Effector memory CD4-positive, alpha-beta T cell (primary cell): ENCODE measurements around the gene MEST.

ENCODE experiments used
- DNase-seq, 3 donors: peaks; one replicate each; pipeline ENCODE4 v3.0.0-alpha.2; 2020
- H3K27ac ChIP-seq: 2 replicates; pipeline ENCODE4 v1.7.0; 2013; ENCODE audit warnings: mild to moderate bottlenecking, low read length, moderate library complexity; ENCODE audit not compliant: insufficient read depth, poor library complexity, severe bottlenecking
- H3K27me3 ChIP-seq: replicated peaks from 2 replicates; pipeline ENCODE4 v1.7.0; 2013; ENCODE audit warnings: mild to moderate bottlenecking, low read length; ENCODE audit not compliant: insufficient read depth, control insufficient read depth, poor library complexity, severe bottlenecking
- H3K36me3 ChIP-seq: 2 replicates; pipeline ENCODE4 v1.7.0; 2013; ENCODE audit warnings: mild to moderate bottlenecking, low read length, moderate library complexity; ENCODE audit not compliant: control insufficient read depth, insufficient read depth
- H3K4me1 ChIP-seq: 2 replicates; pipeline ENCODE4 v1.7.0; 2013; ENCODE audit warnings: low read length, mild to moderate bottlenecking; ENCODE audit not compliant: control insufficient read depth, insufficient read depth, poor library complexity, severe bottlenecking
- H3K4me3 ChIP-seq: 2 replicates; pipeline ENCODE4 v1.7.0; 2013; ENCODE audit warnings: low read length, low read depth, mild to moderate bottlenecking; ENCODE audit not compliant: insufficient read depth, poor library complexity, severe bottlenecking
- H3K9me3 ChIP-seq: 2 replicates; pipeline ENCODE4 v1.7.0; 2013; ENCODE audit warnings: mild to moderate bottlenecking, low read length, moderate library complexity; ENCODE audit not compliant: control insufficient read depth

The MEST gene

DNA sequence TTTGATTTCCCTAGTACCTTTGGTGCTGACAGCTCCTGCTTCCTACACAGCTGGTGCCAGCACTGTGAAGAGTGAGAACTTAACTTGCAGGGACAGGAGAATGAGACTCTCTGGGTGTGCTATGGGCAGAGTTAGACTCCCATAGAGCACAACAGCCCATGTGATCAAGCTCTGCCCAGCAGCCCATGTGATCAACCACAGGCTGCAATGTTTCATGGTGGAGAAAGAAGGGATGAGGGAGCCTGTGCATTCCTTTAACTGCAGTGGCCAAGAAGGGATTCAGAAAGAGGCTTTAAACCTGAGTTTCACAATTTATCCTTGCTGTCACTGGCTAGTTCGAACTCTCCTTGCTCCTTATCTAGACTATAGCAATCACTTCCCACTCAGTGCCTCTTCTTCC is 10.0 kb upstream of the MEST start:
- no peak for DNase-seq
- Histone ChIP-seq H3K27ac (no peak overlapping the region), H3K4me3 (no peak overlapping the region)

DNA sequence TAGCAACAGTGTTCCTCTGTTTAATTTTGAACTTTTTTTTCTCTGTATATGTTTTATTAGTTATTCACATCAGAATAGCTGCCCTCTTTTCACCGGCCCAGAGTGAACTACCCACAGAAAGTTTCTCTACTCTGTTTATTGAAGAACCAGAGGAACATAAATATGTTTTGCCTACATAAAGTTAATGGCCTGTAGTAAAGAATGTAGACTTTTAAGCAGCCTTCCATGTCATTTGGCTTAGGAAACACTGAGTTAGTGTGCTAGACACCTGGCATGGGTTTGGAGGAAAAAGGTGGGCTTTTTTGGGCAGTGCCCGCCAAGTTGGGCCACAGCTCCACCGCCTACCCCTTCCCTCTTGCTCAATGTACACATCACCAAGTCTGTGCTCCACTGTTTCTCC is 8.9 kb upstream of the MEST start:
- Histone ChIP-seq H3K36me3 (no peaks in the 10 kb centered on the region), H3K4me1 (peaks cover 5% of the 10 kb centered on the region), H3K4me3 (no peak overlapping the region), H3K27me3 (no peaks in the 10 kb centered on the region), H3K27ac (no peak overlapping the region), H3K9me3 (no peaks in the 10 kb centered on the region)
- DNase-seq: no peak

More for the DNA sequence above, 10.0 kb upstream of the MEST start:
- no peaks in the 10 kb centered on the region for H3K9me3 ChIP-seq
- no peaks in the 10 kb centered on the region for H3K27me3 ChIP-seq
- peaks cover 3% of the 10 kb centered on the region for H3K4me1 ChIP-seq
- H3K36me3 ChIP-seq: no peaks in the 10 kb centered on the region

- Histone ChIP-seq H3K4me3 (peak overlapping the region; percentile 55), H3K27ac (no peak overlapping the region), H3K9me3 (no peaks in the 10 kb centered on the region), H3K4me1 (peaks cover 5% of the 10 kb centered on the region), H3K27me3 (no peaks in the 10 kb centered on the region), H3K36me3 (no peaks in the 10 kb centered on the region)
- DNase-seq: no peak
Observed at GRCh38 chr7:130485734-130486113, 6.2 kb upstream of the MEST start.

GRCh38 chr7:130486114-130486953 is 5.6 kb upstream of the MEST start:
- Histone ChIP-seq H3K9me3 (no peaks in the 10 kb centered on the region), H3K36me3 (no peaks in the 10 kb centered on the region), H3K27me3 (peaks cover 2% of the 10 kb centered on the region), H3K4me3 (peak overlapping the region; percentile 55), H3K4me1 (peaks cover 8% of the 10 kb centered on the region), H3K27ac (no peak overlapping the region)
- DNase-seq: peak in 2 of 3 donors; percentile 19 to 21

- no peaks in the 10 kb centered on the region for H3K36me3 ChIP-seq
- H3K4me3 ChIP-seq: peak overlapping the region; percentile 55
- no peak overlapping the region for H3K27ac ChIP-seq
- peaks cover 6% of the 10 kb centered on the region for H3K27me3 ChIP-seq
- H3K9me3 ChIP-seq: no peaks in the 10 kb centered on the region
- H3K4me1 ChIP-seq: peaks cover 9% of the 10 kb centered on the region
- DNase-seq: no peak
Observed at GRCh38 chr7:130486954-130487436, 4.9 kb upstream of the MEST start.

- H3K9me3 ChIP-seq: no peaks in the 10 kb centered on the region
- peaks cover 14% of the 10 kb centered on the region for H3K4me1 ChIP-seq
- no peaks in the 10 kb centered on the region for H3K36me3 ChIP-seq
- DNase-seq: no peak
- H3K4me3 ChIP-seq: no peak overlapping the region
- H3K27ac ChIP-seq: no peak overlapping the region
- H3K27me3 ChIP-seq: peaks cover 6% of the 10 kb centered on the region
Observed at GRCh38 chr7:130488392-130489139, 3.3 kb upstream of the MEST start.

DNA sequence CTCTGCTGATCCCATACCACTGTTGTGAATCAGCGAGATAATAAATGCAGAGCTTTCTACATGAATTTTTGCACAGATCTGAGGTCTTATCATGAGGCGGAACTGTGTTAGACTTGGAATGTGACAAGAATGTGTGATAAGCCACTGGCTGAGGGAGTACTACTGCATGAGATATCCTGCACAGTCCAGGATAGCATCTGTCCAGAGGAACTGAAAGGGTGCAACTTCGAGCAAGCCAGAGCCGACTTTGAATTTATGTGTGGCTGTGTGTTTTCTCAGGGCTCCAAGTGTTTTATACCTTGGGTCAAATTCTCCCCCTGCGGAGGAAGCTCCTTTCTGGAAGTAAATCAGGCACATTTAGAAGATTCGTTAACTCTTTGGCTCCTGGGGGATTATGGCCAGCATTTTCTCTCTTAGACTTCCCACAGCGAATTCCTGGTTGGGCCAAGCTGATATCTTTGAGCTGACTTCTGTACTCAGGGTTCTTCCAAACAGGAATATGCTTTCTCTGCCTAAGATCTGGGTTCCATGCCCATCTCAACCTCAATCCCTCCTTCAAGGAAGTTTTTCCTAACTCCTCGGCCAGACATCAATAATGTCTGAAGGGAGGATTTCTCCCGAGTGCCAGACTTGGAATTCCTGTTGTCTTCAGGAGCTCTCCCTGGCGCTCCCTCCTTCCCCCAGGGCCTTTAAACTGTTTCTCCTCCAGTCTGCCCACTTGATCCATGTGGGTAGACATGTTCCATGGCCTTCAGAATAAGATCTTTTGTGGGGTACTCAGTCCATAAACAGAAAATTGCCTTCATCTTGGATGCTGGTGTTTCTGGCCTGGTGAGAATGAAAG is 2.5 kb upstream of the MEST start:
- H3K9me3 ChIP-seq: no peaks in the 10 kb centered on the region
- no peaks in the 10 kb centered on the region for H3K36me3 ChIP-seq
- peaks cover 6% of the 10 kb centered on the region for H3K27me3 ChIP-seq
- no peak overlapping the region for H3K4me3 ChIP-seq
- H3K4me1 ChIP-seq: peaks cover 14% of the 10 kb centered on the region
- DNase-seq: no peak
- H3K27ac ChIP-seq: no peak overlapping the region

- Histone ChIP-seq H3K9me3 (no peaks in the 10 kb centered on the region), H3K4me3 (no peak overlapping the region), H3K27me3 (peaks cover 6% of the 10 kb centered on the region), H3K27ac (no peak overlapping the region), H3K36me3 (no peaks in the 10 kb centered on the region), H3K4me1 (peaks cover 14% of the 10 kb centered on the region)
- DNase-seq: no peak
Observed at GRCh38 chr7:130490311-130490791, 1.5 kb upstream of the MEST start.

- DNase-seq: no peak
- Histone ChIP-seq H3K9me3 (no peaks in the 10 kb centered on the region), H3K36me3 (no peaks in the 10 kb centered on the region), H3K4me3 (no peak overlapping the region), H3K27ac (no peak overlapping the region), H3K4me1 (peaks cover 14% of the 10 kb centered on the region), H3K27me3 (peaks cover 6% of the 10 kb centered on the region)
Observed at GRCh38 chr7:130490888-130491804, 739 bp upstream of the MEST start.
